Mucosa of gallbladder (tissue), 1 donor: Measurements from ENCODE around the gene AK1. TPM values are rescaled to one million over a fixed set of nuclear protein-coding genes. Genes with fewer than 3 reads are reported as not detected.

Experiments
- DNase-seq: peaks from one replicate; pipeline ENCODE4 v3.0.0-alpha.2; 2020; ENCODE audit warnings: low spot score
- total RNA-seq: library from RNA; stranded (reverse); gene quantifications from one replicate; pipeline ENCODE4 v1.2.1, GENCODE V29; 2021
- donor health status: DM: no; HTN: no; CAD: no.

The AK1 gene
- total RNA-seq, 1 donor from 2014 or later = 142 TPM

DNA sequence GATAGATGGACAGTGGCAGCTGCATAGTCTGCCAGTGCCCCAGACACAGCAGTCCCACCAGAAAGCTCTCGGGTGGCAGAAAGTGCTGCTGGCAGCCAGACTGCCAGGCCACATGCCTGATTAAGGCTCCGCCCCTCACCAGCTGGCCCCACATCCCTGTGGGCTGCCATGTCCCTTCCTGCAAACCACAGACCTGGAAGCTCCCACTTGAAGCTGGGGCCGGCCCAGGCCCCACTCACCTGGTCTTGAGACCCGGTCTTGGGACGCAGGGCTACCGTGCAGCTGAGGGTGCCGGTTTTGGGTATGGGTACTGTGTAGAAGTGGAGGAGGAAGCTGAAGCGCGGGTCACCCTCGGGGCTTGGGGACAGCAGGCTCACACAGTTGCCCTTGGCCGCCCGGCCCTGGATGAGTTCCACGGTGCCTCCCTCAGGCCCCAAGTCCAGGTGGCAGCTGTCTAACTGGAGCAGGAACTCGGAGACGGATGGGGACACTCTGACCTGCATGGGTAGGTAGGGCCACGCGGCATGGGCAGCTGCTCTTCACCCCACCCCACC is 59.5 kb downstream of the AK1 start:
- DNase-seq = no peak

DNA sequence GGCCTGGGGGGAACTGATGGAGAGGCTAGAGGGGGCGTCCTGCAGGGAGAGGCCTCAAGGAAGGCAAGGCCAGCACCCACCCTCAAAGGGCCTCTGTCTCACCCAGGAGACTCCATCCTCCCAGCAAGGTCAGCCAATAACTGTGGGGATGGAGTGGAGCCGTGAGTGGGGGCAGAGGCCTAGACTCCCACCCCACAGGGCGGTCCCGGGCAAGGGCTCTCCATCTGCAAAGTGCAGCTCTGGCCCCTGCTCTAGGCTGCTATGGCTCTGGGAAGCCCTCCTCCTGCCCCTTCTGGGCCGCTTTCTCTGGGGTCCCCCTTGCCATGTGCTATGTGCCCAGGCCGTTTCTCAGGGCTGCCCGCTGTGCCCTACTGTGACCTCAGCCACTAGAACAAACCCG is 60.7 kb downstream of the AK1 start:
- no peak for DNase-seq

Other genes starting within 250 kb of the AK1 start
- gene CFAP157, start 170.7 kb downstream of the AK1 start, total RNA-seq = 1.4 TPM
- gene PTRH1, start 162.0 kb downstream of the AK1 start, total RNA-seq = 19.5 TPM
- 0.26 TPM for gene TTC16, start 161.6 kb downstream of the AK1 start, total RNA-seq
- 21.7 TPM for gene TOR2A, start 142.4 kb downstream of the AK1 start, total RNA-seq
- 9.1 TPM for gene SH2D3C, start 99.0 kb downstream of the AK1 start, total RNA-seq
- gene CDK9, start 91.6 kb downstream of the AK1 start, total RNA-seq = 92.7 TPM
- gene FPGS, start 74.8 kb downstream of the AK1 start, total RNA-seq = 74.7 TPM
- 94.3 TPM for gene ENG, start 23.0 kb downstream of the AK1 start, total RNA-seq
- gene ST6GALNAC6, start 21.9 kb upstream of the AK1 start, total RNA-seq = 67.0 TPM
- gene ST6GALNAC4, start 39.4 kb upstream of the AK1 start, total RNA-seq = 42.1 TPM
- 4.9 TPM for gene PIP5KL1, start 53.1 kb upstream of the AK1 start, total RNA-seq
- 36.6 TPM for gene DPM2, start 60.2 kb upstream of the AK1 start, total RNA-seq
- gene EEIG1, start 103.3 kb upstream of the AK1 start, total RNA-seq = 220 TPM
- 12.0 TPM for gene NAIF1, start 189.6 kb upstream of the AK1 start, total RNA-seq
- 77.7 TPM for gene SLC25A25, start 190.6 kb upstream of the AK1 start, total RNA-seq